ENCODE results near the gene ABCC1.

Gene ABCC1

DNA sequence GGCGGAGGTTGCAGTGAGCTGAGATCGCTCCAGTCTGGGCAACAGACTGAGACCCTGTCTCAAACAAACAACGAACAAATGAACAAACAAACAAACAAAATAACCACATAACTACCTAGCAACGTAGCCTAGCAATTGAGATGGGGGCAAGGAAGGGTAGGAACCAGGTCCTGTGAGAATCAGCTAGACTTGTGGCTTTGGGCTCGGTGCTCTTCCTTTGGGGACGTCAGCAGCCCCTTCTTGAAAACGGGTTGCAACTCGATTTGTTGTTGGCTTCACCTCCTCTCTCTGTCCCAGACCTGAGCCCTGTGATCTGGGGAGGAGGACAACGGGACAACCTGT lies 72.2 kb downstream of the ABCC1 start:
- DNase-seq = no peak
- no peak for ATAC-seq

DNA sequence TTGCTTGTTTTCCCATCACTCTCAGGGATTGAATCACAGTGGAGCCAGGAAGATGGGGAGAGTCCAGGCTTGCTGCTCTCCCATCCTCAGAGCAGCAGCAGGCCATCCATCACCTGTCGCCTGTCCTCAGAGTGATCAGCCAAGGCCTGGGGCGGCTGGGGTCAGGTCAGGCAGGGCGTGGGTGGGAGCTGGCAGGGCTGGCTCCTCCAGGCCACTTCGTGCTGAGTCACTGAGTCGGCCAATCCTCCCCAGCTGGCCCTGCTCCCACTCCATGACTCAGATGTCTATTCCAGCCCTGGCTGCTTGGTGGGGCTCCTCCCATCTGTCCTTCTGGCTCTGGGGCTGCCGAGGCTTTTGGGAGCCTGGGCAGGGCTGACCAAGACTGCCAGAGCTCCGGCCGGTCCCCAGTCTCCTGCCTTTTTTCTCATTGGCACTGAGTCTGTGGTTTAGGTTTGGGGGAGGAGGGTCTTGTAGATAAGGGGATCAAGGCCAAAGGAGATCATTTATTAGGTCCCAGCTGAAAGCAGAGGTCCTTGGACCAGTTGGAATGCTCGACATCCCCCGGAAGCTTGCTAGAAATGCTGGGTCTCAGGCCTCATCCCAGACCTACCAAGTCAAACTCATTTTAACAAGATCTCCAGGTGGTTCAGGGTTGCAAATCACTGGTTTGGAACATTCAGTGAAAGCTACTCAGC lies 72.7 kb downstream of the ABCC1 start:
- no peak for DNase-seq
- no peak for ATAC-seq

- DNase-seq = no peak
- no peak for ATAC-seq
These were observed 73.3 kb downstream of the ABCC1 start for GRCh38 chr16:16022683-16023064.

DNA sequence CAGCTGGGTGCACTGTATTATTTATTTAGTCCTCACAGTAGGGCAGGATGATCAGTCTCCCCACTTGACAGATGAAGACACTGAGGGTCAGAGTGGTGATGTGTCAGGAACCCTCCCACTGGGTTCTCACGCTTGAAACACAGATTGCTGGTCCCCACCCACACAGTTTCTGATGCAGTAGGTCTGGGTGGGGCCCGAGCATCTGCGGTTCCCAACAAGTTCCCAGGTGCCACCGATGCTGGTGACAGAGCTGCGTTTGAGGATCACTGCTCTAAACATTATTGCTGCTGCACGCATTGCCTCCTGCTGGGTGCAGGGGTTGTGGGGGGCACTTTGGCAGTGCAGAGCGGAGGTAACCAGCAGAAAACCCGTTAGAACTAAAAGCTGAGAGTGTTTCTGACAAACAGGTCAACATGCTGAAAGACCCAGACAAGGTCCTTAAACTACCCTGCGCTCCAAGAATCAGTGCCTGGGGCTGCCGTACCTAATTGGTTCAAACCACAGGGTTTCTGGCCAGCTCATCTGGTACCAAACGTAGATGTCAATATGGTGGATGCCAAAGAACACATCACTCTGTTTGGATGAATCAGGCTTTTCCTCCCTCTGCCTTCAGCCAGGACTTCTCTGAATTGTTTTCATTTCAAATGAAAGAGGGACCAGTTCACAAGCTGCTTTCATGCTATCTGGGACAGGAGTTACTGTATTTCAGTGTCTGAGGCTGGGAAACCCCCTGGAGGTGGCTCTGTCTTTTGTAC lies 76.0 kb downstream of the ABCC1 start:
- peak; percentile 56 for DNase-seq
- peak; percentile 82 for ATAC-seq

- ATAC-seq = no peak
- no peak for DNase-seq
These were observed 78.4 kb downstream of the ABCC1 start for GRCh38 chr16:16027728-16028310.

GRCh38 chr16:16028311-16028999 lies 79.0 kb downstream of the ABCC1 start:
- no peak for ATAC-seq

GRCh38 chr16:16029431-16030011 lies 80.1 kb downstream of the ABCC1 start:
- no peak for DNase-seq
- no peak for ATAC-seq

More at GRCh38 chr16:16028311-16028999, 79.0 kb downstream of the ABCC1 start:
- DNase-seq = no peak

GRCh38 chr16:16030449-16030848 lies 81.0 kb downstream of the ABCC1 start:
- ATAC-seq (no peak), DNase-seq (no peak)

DNA sequence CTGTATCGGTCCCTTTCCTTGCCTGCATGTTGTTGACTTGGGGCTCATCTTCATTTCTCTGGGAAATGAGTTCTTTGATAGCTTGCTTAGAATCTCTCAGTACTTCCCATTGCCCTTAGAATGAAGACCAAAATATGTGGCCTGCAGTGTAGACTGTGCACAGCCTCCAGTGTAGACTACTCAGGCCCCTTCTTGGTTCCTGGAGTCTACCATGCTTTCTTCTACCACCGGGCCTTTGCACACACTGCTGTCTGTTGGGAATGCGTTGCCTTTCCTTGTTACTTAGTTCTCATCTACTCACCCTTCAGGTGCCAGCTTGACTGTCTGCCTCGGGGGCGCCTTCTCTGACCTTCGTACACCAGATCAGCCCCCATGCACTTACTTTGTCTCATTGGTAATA lies 82.0 kb downstream of the ABCC1 start:
- ATAC-seq (no peak), DNase-seq (no peak)

DNA sequence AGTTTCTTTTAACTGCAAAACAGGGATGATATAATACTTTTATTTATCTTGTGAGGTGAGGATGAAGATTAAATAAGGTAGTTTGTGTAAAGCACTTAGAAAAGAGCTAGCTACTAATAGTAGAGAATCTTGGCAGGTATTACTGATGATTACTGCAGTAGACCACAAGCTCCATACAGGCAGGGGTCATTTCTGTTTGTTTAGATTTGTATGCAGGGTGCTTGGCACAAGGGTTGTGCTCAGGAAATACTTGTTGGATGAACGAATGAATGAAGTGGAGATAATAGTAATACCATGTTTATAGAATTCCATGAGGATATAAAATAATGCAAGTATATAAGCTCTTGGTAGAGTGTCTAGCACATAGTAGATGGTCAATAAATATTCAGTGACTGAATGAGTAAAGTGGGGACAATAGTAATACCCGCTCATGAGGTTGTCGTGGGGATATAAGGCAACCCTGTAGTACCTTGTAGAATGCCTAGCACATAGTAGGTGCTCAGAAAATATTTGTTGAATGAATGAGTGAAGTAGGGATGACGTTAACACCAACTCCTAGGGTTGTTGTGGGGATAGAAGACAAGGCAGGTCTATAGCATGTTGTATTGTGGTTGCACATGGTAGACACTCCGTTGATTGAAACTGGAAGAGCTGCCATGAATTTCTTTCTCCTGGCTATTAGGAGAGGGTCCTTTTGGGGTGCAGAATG lies 83.0 kb downstream of the ABCC1 start:
- DNase-seq (no peak), ATAC-seq (no peak)

DNA sequence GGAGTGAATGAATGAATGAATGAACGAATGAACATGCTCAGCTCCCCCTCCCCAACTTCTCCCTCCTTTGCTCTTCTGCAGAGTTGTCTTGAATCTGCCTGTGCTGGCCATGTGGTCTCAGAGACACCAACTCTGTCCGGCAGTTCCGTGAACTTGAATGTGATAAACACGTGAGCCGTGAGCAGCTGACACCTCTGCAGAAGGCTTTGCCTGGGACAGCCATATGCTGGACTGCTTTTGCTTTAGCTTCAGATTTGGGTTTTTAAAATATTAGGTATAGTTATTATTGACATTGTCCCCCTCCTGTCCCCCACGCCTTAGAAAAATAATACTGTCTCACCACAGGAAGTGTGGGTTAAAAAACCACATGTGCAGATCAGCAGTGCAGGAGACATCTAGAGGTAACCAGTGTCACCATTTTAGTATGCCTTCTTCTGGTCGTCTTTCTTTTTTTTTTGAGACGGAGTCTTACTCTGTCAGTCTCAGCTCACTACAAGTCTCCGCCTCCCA lies 83.8 kb downstream of the ABCC1 start:
- peak; percentile 58 for ATAC-seq
- DNase-seq = no peak

GRCh38 chr16:16036359-16036792 lies 87.0 kb downstream of the ABCC1 start:
- ATAC-seq = no peak
- no peak for DNase-seq

DNA sequence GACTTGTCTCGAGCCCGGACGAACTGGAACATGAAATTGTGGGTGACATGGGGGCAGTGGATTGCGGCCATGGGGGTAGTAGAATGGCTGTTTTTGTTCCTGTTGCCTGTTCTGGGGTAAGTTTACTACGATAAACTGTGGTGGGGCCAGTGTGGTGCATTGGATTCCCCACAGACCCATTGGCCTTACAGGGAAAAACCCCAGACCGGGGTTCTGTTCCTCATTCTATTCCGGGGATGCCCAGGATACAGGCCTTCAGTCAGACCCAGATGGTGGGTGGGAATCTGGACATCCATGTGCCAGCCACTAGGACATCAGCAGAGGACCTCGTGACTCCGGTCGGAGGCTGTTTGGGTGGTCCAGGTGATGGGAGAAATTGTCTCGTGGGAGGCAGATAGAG lies 88.1 kb downstream of the ABCC1 start:
- no peak for ATAC-seq
- no peak for DNase-seq

- DNase-seq = no peak
These were observed 88.6 kb downstream of the ABCC1 start for GRCh38 chr16:16037970-16038369.

GRCh38 chr16:16038950-16039349 lies 89.5 kb downstream of the ABCC1 start:
- ATAC-seq = no peak
- DNase-seq = no peak

More at GRCh38 chr16:16037970-16038369, 88.6 kb downstream of the ABCC1 start:
- no peak for ATAC-seq

GRCh38 chr16:16041196-16041892 lies 91.9 kb downstream of the ABCC1 start:
- DNase-seq (no peak), ATAC-seq (no peak)

- DNase-seq = no peak
- no peak for ATAC-seq
These were observed 92.7 kb downstream of the ABCC1 start for GRCh38 chr16:16042076-16042475.

GRCh38 chr16:16045296-16045695 lies 95.9 kb downstream of the ABCC1 start:
- no peak for DNase-seq
- ATAC-seq = no peak

DNA sequence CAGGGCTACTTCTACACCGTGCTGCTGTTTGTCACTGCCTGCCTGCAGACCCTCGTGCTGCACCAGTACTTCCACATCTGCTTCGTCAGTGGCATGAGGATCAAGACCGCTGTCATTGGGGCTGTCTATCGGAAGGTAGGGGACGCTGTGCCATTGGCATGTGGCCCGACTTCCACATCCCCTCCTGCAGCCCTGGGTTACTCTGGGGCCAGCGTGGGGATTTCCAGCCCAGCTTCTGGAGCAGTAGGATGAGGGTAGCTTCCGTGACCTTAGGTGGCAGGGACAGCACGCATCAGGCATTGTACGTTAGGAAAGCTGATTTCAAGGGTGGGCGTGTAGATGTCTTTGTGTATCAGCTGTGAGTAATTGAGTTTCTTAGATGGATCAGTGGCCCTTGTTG lies 96.5 kb downstream of the ABCC1 start:
- DNase-seq (peak; percentile 13), ATAC-seq (peak; percentile 32)

DNA sequence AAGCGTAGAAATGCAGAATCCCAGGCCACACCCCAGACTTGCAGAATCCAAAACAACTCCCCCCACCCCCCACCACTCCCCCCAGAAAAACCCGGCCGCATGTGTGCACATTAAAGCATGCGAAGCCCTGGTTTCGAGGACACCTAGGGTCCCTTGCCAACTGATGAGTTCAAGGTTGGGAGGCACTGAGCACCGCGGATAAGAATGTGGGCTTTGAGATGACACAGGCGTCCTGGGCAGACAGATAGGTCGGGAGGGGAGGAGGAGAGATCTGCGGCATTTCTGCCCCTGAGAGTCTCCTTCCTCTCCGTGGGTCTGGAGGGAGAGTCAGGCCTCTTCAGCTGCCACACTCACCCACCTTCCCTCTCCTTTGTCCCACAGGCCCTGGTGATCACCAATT lies 98.3 kb downstream of the ABCC1 start:
- ATAC-seq = no peak
- DNase-seq = no peak
